Activated CD4-positive, alpha-beta memory T cell treated with anti-CD3 and anti-CD28 coated beads, Interleukin-2, amount 10 ng/mL, durations not matched to agents 7 days and 5 days (primary cell): ENCODE measurements around the gene MIER2. TPM values are rescaled to one million over a fixed set of nuclear protein-coding genes. Genes with fewer than 3 reads are reported as not detected.

Experiments used
- CTCF ChIA-PET: fragments of 350-600 bp; sonication (Branson Sonifier 250); formaldehyde crosslinking; loops from one replicate; lab custom pipeline; 2021; ENCODE audit warnings: antibody characterized with exemption, inconsistent platforms; lab: Charles Lee
- POLR2A ChIA-PET: fragments of 350-600 bp; sonication (Branson Sonifier 250); formaldehyde crosslinking; loops from one replicate; lab custom pipeline; 2021; ENCODE audit warnings: antibody characterized with exemption; lab: Charles Lee
- DNase-seq: peaks from one replicate; pipeline ENCODE4 v3.0.0-alpha.2; 2020
- H3K27ac Mint-ChIP-seq: one replicate; pipeline ENCODE4 v1.8.0; 2021; ENCODE audit warnings: mild to moderate bottlenecking, mixed read lengths
- H3K27me3 Mint-ChIP-seq: one replicate; pipeline ENCODE4 v1.8.0; 2021; ENCODE audit warnings: mixed read lengths
- H3K36me3 Mint-ChIP-seq: one replicate; pipeline ENCODE4 v1.8.0; 2021; ENCODE audit warnings: low read depth, mixed read lengths
- H3K4me1 Mint-ChIP-seq: one replicate; pipeline ENCODE4 v1.8.0; 2021; ENCODE audit warnings: mixed read lengths
- H3K4me3 Mint-ChIP-seq: one replicate; pipeline ENCODE4 v1.8.0; 2021; ENCODE audit warnings: mild to moderate bottlenecking, mixed read lengths
- H3K9me3 Mint-ChIP-seq: one replicate; pipeline ENCODE4 v1.8.0; 2021; ENCODE audit warnings: mixed read lengths
- total RNA-seq, 2 experiments: library from RNA; stranded (reverse); gene quantifications; one replicate each; pipeline ENCODE4 v1.2.3, GENCODE V29; 2021

Gene MIER2
- total RNA-seq, 2 experiments from 2014 or later, result 17.2 to 20.8 TPM

DNA sequence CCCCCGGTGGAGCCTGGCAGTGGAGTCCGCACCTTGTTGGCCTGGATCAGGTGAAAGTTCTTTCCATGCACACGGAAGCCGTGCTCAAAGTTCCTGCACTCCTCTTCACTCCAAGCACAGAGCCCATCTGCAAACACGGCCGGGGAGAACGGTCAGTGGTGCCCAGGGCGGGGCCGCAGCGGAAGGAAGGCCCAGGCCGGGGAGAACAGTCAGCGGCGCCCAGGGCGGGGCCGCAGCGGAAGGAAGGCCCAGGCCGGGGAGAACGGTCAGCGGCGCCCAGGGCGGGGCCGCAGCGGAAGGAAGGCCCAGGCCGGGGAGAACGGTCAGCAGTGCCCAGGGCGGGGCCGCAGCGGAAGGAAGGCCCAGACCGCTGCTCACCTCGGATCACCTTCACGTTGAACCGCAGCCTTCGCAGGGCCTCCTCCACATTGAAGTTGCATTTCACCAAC, 32.8 kb downstream of the MIER2 start:
- ChIA-PET CTCF (no interaction called here), POLR2A (no interaction called here)
- no peaks in the 10 kb centered on the region for H3K4me1 Mint-ChIP-seq
- no peak overlapping the region for H3K4me3 Mint-ChIP-seq
- H3K36me3 Mint-ChIP-seq, result peaks cover 16% of the 10 kb centered on the region
- H3K27me3 Mint-ChIP-seq, result no peaks in the 10 kb centered on the region
- no peak for DNase-seq
- no peaks in the 10 kb centered on the region for H3K9me3 Mint-ChIP-seq
- H3K27ac Mint-ChIP-seq, result no peak overlapping the region

DNA sequence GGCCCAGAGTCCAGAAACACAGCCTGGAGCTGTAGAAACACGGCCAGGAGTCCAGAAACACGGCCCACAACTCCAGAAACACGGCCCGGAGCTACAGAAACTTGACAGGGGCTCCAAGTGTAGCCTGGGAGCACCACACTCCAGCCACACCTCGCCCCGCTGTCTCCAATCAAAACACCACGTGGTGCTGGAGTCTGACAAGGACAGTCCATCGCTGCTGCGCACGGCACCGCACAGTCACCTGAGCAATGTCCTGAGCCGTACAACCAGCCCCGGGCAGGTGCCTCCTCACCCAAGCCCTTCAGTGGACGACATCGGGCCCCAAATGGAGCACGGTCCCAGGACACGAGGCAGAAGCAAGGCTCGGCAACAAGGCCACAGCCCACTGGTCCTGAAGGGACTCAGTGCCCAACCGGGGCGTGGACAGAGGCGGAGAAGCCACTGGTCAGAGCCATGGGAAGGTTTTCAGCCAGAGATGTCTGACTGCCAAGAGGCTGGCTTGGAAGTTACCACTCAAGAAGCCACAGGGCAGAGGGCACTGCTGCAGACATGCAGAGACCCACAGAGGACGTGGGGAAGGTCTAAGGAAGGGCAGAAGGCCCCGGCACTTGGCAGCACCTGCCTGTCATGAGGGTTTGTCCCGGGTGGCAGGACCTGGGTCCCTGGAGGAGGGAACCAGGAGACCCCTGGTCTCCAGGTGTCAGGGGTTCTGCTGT, 33.7 kb downstream of the MIER2 start:
- Mint-ChIP-seq H3K27me3 (no peaks in the 10 kb centered on the region), H3K9me3 (no peaks in the 10 kb centered on the region), H3K36me3 (peaks cover 12% of the 10 kb centered on the region), H3K4me3 (no peak overlapping the region), H3K4me1 (no peaks in the 10 kb centered on the region), H3K27ac (no peak overlapping the region)
- POLR2A ChIA-PET, result no interaction called here
- CTCF ChIA-PET, result no interaction called here
- no peak for DNase-seq

DNA sequence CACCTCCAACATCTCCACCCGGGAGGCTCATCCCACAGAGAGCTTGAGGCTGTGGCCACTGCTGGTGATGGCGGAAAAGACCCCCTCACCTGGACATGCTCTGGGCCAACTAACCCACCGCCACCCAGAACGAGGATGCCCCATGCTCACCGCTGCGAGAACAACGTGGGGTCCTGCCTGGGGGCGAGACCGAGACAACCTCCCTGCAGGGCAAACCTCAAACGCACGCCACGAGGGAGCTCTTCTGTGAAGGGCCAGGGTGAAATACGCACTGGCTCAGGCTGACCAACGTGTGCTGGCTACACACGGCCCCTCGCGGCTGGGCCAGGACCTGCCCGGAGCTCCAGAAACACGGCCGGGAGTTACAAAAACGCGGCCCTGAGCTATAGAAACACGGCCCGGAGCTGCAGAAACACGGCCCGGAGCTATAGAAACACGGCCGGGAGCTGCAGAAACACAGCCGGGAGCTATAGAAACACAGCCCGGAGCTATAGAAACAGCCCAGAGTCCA, 34.4 kb downstream of the MIER2 start:
- Mint-ChIP-seq H3K4me1 (no peaks in the 10 kb centered on the region), H3K4me3 (no peak overlapping the region), H3K27ac (no peak overlapping the region), H3K36me3 (peaks cover 12% of the 10 kb centered on the region), H3K27me3 (no peaks in the 10 kb centered on the region), H3K9me3 (no peaks in the 10 kb centered on the region)
- POLR2A ChIA-PET, result no interaction called here
- DNase-seq, result no peak
- CTCF ChIA-PET, result no interaction called here

DNA sequence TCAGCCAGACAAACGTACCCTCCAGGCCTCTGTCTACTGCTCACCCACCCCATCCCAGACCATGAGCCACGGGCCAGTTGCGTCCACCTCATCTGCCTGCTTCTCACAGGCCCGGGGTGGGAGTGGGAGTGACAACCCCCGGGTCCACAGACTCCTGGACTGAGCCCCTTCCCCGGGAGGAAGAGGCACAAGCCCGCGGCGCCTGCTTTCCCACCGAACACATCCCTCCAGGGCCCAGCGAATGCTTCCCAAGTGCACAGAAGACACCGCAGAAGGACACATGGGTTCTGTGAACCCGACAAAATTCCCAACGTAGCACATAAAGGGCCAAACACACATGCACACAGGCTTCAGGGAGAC, 35.4 kb downstream of the MIER2 start:
- Mint-ChIP-seq H3K36me3 (peaks cover 13% of the 10 kb centered on the region), H3K27me3 (no peaks in the 10 kb centered on the region), H3K4me3 (no peak overlapping the region), H3K9me3 (no peaks in the 10 kb centered on the region), H3K4me1 (no peaks in the 10 kb centered on the region), H3K27ac (no peak overlapping the region)
- CTCF ChIA-PET, result no interaction called here
- DNase-seq, result no peak
- POLR2A ChIA-PET, result no interaction called here

DNA sequence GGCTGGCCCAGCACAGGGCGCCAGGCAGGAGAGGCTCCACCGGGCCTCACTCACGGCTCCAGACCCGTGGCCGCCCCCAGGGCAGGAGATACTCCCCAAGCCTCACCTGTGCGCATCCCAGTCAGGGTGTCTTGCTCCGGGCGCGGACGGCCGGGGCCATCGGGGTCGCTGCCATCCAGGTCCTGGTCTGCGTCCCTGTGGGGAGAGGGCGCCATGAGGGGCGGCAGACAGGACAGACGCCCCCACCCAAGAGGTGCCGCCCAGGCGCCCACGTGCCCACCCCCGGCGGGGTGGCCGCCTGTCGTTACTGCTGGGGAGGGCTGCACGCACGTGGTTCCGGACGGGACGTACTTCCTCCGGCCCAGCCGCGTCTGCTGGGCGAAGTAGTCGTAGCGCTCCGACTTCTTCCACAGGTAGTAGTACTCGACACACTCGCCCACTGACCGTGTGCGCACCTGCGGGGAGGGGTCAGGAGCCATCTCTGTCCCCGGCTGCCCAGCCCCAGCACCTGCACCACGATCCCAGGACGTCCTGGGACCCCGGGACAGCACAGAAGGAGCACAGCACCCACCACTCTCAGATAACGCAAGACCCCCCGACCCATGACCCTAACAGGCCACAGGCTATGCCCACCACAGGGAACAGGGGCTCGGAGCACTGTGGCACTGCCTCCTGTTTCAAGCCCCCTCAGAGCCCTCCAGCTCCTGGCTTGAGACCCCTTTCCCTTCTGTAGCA, 36.0 kb downstream of the MIER2 start:
- no peak for DNase-seq
- ChIA-PET POLR2A (no interaction called here), CTCF (no interaction called here)
- H3K27ac Mint-ChIP-seq, result no peak overlapping the region
- no peak overlapping the region for H3K4me3 Mint-ChIP-seq
- H3K36me3 Mint-ChIP-seq, result peaks cover 13% of the 10 kb centered on the region
- no peaks in the 10 kb centered on the region for H3K4me1 Mint-ChIP-seq
- H3K27me3 Mint-ChIP-seq, result no peaks in the 10 kb centered on the region
- H3K9me3 Mint-ChIP-seq, result no peaks in the 10 kb centered on the region

DNA sequence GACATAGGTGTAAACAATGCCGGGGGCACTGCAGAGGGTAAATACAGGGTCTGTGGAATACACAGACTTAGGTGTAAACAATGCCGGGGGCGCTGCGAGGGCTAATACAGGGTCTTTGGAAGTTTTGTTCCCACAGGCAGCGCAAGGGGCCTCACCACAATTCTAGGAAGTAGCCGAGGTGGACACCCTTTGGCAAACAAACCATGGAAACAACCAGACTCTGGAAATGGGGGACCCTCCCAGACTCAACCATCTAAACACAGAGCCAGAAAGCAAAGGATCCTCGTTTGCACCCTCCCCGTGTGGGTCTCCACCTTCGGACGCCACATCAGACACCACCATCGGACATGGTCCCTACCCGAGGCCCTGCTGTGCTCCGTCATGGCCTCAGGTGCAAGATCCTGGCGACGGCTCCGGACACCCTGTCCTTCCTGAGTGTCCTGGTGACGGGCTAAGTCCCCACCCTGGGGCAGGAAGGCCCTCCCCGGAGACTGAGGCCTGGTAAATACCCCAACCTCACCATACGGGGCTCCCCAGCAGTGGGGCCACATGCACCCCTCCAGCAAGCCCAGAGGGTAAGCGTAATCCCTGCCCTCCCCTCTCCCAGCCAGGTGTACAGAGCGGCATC, 36.7 kb downstream of the MIER2 start:
- no peak overlapping the region for H3K4me3 Mint-ChIP-seq
- CTCF ChIA-PET, result no interaction called here
- no peak overlapping the region for H3K27ac Mint-ChIP-seq
- H3K36me3 Mint-ChIP-seq, result peaks cover 13% of the 10 kb centered on the region
- POLR2A ChIA-PET, result no interaction called here
- no peak for DNase-seq
- no peaks in the 10 kb centered on the region for H3K9me3 Mint-ChIP-seq
- no peaks in the 10 kb centered on the region for H3K4me1 Mint-ChIP-seq
- H3K27me3 Mint-ChIP-seq, result no peaks in the 10 kb centered on the region

DNA sequence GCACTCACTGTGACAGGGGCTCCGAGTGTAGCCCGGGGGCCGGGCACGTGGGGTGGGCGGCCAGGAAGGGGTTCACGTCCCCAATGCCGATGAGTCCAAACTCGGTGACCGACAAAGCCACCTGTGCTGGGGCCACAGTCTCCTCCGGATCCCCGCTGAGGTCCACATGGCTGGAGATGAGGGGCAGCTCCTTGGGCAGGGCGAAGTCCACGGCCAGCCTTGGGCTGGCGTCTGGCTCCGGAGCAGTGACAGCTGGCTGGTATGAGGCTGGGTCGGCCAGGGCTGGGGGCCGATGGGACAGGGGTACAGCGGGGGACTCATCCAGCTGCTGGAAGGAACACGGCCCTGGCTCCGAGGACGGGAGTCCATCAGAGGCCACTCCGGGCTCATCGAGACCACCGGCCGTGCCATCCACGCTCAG, 37.5 kb downstream of the MIER2 start:
- ChIA-PET POLR2A (no interaction called here), CTCF (no interaction called here)
- Mint-ChIP-seq H3K36me3 (peaks cover 13% of the 10 kb centered on the region), H3K27ac (no peak overlapping the region), H3K4me3 (no peak overlapping the region), H3K4me1 (no peaks in the 10 kb centered on the region), H3K9me3 (no peaks in the 10 kb centered on the region), H3K27me3 (no peaks in the 10 kb centered on the region)
- DNase-seq, result no peak

DNA sequence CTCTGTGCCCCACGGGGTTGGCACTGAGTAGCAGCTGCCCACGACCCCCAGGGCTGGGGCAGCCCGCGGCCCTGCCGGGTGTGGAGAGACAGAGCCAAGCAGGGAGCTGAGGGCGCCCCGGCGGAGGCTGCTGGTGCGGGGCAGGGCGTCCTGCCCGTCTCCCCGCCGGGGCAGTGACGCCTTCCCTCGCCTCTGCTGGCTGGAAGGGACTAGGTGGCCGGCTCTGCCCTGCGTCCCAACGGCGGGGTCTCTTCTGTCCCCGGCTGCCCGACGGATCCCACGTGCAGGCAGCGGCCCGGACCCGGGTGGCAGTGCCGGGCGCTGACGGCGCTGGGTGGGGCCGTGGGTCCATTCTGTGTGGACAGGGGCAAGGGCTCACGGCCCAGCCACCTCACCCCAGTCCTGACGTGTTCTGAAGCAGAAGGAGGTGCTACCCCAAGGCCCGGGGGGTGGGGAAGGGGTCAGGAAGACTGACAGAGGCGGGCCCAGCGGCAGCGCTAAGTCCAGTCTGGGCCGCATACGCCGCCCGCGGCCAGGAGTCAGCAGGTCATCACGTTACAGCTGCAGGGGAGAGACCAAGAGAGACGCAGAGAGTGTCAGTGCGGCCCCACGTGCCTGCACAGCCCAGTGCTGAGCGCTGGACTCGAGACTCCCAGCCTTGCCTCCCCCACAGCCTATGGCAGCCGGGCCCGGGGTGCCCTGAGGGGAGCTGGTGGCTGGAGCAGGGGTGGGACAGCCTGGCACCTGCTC, 38.3 kb downstream of the MIER2 start:
- Mint-ChIP-seq H3K27ac (no peak overlapping the region), H3K36me3 (peaks cover 10% of the 10 kb centered on the region), H3K27me3 (no peaks in the 10 kb centered on the region), H3K9me3 (no peaks in the 10 kb centered on the region), H3K4me3 (no peak overlapping the region), H3K4me1 (no peaks in the 10 kb centered on the region)
- POLR2A ChIA-PET, result no interaction called here
- CTCF ChIA-PET, result no interaction called here
- DNase-seq, result no peak

DNA sequence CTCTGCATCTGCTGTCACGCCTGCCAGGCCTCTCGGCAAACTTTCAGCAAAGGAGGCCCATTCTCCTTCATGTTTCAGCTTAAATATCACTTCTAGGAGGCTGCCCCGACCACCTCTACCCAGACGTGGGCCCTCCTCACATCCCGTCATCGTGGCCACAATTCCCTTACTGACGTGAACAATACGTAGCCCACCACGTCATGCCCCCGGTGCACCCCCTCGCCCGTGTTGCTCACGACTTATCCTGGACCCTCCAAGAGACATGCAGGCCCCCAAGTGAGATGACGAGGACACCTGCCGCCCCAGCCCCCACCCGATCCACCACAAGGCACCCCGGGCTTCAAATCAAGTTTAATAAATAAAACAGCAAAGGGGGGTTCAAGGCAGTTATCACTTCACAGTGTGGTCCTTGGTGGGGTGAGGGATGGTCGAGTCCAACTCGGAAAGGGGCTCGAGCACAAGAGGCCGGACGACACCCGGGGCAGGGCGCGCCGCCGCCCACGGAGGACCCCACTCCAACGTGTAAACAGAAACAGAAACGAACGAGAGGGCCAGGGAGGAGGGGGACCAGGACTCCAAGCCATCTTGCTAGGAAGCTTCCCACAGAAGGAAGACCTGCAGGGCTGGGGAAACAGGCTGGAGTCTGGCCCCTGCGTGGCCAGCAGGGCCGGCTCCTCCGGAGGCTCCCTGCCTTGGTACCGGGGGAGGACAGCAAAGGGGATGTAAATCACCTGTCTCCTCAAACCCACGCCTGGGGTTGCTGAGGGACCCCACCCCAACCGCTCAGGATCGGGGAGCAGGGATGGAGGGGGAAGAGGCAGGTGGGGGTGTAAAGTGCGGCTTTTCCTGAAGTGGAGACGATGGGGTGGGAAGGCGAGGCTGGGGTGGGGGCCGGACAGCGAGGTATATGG, 39.1 kb downstream of the MIER2 start:
- CTCF ChIA-PET, result no interaction called here
- Mint-ChIP-seq H3K4me1 (no peaks in the 10 kb centered on the region), H3K9me3 (no peaks in the 10 kb centered on the region), H3K36me3 (peaks cover 8% of the 10 kb centered on the region), H3K27me3 (no peaks in the 10 kb centered on the region), H3K27ac (no peak overlapping the region), H3K4me3 (no peak overlapping the region)
- no peak for DNase-seq
- POLR2A ChIA-PET, result no interaction called here

DNA sequence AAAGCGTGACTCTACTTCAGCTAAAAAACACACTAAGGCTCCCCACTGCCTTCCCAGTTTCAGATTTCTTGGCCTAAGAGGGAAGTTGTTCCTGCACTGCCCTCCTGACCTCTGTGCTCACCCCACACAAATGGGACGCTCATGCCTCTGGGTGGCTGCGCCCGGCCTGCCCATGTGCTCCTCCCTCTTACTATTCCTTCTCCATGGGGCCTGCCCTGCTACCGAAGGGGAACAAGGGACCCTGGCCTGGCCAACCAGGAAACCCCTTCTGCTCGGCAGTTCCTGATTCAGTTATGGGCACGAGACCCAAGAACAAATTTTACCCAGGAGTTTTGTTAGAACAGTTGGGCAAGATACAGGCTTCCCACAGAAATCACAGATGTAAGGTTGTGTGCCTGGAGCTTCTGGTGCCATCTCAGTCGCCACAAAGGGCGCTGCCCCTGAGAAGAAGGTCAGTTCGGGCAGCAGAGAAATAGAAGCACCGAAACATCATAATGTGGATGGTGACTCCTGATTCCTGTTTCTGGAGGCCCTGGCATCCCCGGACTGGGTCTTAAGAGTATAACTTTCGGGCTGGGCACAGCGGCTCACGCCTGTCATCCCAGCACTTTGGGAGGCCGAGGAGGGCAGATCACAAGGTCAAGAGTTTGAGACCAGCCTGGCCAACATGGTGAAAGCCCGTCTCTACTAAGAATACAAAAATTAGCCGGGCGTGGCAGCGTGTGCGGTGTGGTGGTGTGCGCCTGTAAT, 47.9 kb downstream of the MIER2 start:
- ChIA-PET CTCF (interaction anchor here (0.5 to 1.4 kb wide), 2 partner anchors 66 to 214 kb away, joined by 3 to 6 read pairs; no protein-coding TSS in a partner anchor), POLR2A (no interaction called here)
- H3K27ac Mint-ChIP-seq, result no peak overlapping the region
- no peak overlapping the region for H3K4me3 Mint-ChIP-seq
- H3K36me3 Mint-ChIP-seq, result no peaks in the 10 kb centered on the region
- H3K9me3 Mint-ChIP-seq, result no peaks in the 10 kb centered on the region
- peaks cover 24% of the 10 kb centered on the region for H3K27me3 Mint-ChIP-seq
- peaks cover 1% of the 10 kb centered on the region for H3K4me1 Mint-ChIP-seq
- DNase-seq, result no peak

DNA sequence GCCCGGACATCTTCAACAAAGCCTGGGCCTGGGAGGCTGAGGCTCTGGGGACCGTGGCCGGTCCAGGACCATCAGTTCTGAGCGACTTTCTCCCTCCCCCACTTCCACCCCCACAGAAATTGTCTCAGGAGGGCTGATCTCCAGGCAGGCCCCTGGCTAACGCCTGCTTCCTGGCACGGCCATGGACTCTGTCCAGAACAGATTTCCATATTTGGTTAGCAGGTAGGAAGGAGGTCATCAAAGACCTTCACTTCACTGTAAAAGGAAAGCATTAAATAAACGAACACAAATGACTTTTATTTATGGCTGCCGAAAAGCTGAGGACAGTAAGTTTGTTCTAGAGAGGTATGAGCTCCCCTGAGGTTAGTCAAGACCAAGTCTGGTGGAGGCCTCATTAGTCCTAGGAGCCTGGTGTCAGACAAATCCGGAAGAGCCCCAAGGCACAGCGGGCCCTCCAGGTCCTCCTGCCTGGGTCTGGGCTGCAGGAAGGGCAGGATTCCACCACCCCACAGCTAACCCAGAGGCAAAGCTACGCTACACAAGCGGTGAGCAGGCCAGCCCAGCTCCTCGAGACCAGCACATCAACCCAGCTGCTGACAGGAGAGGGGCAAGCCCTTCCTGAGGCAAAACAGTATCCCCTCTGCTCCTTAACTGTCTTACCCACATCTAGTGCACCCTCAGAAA, 48.8 kb downstream of the MIER2 start:
- POLR2A ChIA-PET, result no interaction called here
- H3K4me3 Mint-ChIP-seq, result no peak overlapping the region
- no peak overlapping the region for H3K27ac Mint-ChIP-seq
- peaks cover 1% of the 10 kb centered on the region for H3K4me1 Mint-ChIP-seq
- CTCF ChIA-PET, result interaction anchor here (1.4 kb wide), 1 partner anchor 215 kb away, joined by 6 read pairs; no protein-coding TSS in a partner anchor
- DNase-seq, result no peak
- H3K36me3 Mint-ChIP-seq, result no peaks in the 10 kb centered on the region
- H3K9me3 Mint-ChIP-seq, result no peaks in the 10 kb centered on the region
- peaks cover 24% of the 10 kb centered on the region for H3K27me3 Mint-ChIP-seq
